Endothelial cell of umbilical vein (primary cell): Measurements from ENCODE around the gene TUBA1C. TPM values are rescaled to one million over a fixed set of nuclear protein-coding genes. Genes with fewer than 3 reads are reported as not detected.

Experiments
- BruUV-seq: library from RNA; stranded (reverse); fragments of 400-500 nt; replicated peaks from 2 replicates; lab custom pipeline; 2021; lab: Mats Ljungman, UMichigan
- CTCF ChIA-PET: fragments of 300-600, 350-600 bp; sonication (Branson Sonifier 250); formaldehyde crosslinking; loops from one replicate; lab custom pipeline; 2021; ENCODE audit warnings: antibody characterized with exemption, inconsistent platforms; lab: Charles Lee
- POLR2A ChIA-PET: fragments of 300-600, 350-600 bp; sonication (Branson Sonifier 250); formaldehyde crosslinking; loops from one replicate; lab custom pipeline; 2021; ENCODE audit warnings: antibody characterized with exemption, inconsistent platforms; lab: Charles Lee
- DNase-seq: peaks from one replicate; pipeline ENCODE4 v3.0.0-alpha.2; 2011; ENCODE audit warnings: low read depth, low spot score
- FAIRE-seq: peaks from 2 replicates; lab custom pipeline; 2011; peaks lifted over from hg19 to GRCh38; lab: Jason Lieb, UNC
- H2AFZ ChIP-seq: 2 replicates; pipeline ENCODE4 v1.6.0; 2012; ENCODE audit warnings: low read depth, low read length, control low read depth, inconsistent platforms
- H3K27ac ChIP-seq: 2 replicates; pipeline ENCODE4 v1.5.1; 2011; ENCODE audit warnings: low read depth, mild to moderate bottlenecking, control low read depth, low read length, moderate library complexity; ENCODE audit not compliant: insufficient read depth
- H3K27me3 ChIP-seq, 2 experiments: 2 replicates each; pipeline versions ENCODE4 v1.6.0 to v1.6.1; 2011; ENCODE audit warnings: low read length in 2 of 2, mixed read lengths in 1 of 2; ENCODE audit not compliant: control insufficient read depth in 2 of 2, insufficient read depth in 2 of 2
- H3K36me3 ChIP-seq, 2 experiments: 2 replicates in 1 of 2; 3 replicates in 1 of 2; pipeline ENCODE4 v1.5.1; 2011; ENCODE audit warnings: low read length in 2 of 2, mild to moderate bottlenecking in 1 of 2, moderate library complexity in 1 of 2; ENCODE audit not compliant: control insufficient read depth in 2 of 2, insufficient read depth in 2 of 2; ENCODE audit errors: extremely low read depth in 1 of 2
- H3K4me1 ChIP-seq: 3 replicates; pipeline ENCODE4 v1.5.1; 2011; ENCODE audit warnings: mild to moderate bottlenecking, low read length; ENCODE audit not compliant: control insufficient read depth, insufficient read depth; ENCODE audit errors: extremely low read depth
- H3K4me2 ChIP-seq: 2 replicates; pipeline ENCODE4 v1.6.1; 2011; ENCODE audit warnings: low read length, control low read depth, mixed read lengths; ENCODE audit not compliant: insufficient read depth
- H3K4me3 ChIP-seq, 3 experiments: fragments of 200-600 bp in 1 of 3; sonication (generic), shearing (Covaris generic) in 1 of 3; replicated peaks in 1 of 3; 2 replicates each; pipeline ENCODE4 v1.5.1; 2011 to 2016; ENCODE audit warnings: control low read depth in 3 of 3, low read length in 3 of 3, mild to moderate bottlenecking in 2 of 3, inconsistent platforms in 1 of 3, low read depth in 1 of 3, moderate library complexity in 1 of 3; ENCODE audit not compliant: insufficient read depth in 1 of 3
- H3K79me2 ChIP-seq: 2 replicates; pipeline ENCODE4 v1.6.0; 2012; ENCODE audit warnings: low read length, inconsistent platforms; ENCODE audit not compliant: control insufficient read depth, insufficient read depth
- H3K9ac ChIP-seq: replicated peaks from 2 replicates; pipeline ENCODE3; 2011; ENCODE audit warnings: low read length, control low read depth; ENCODE audit not compliant: insufficient read depth; ENCODE audit errors: extremely low read depth
- H3K9me1 ChIP-seq: replicated peaks from 3 replicates; pipeline ENCODE4 v1.6.0; 2011; ENCODE audit warnings: mild to moderate bottlenecking, low read length; ENCODE audit not compliant: control insufficient read depth, insufficient read depth; ENCODE audit errors: extremely low read depth
- H3K9me3 ChIP-seq: replicated peaks from 2 replicates; pipeline ENCODE4 v1.5.1; 2012; ENCODE audit warnings: low read length, inconsistent platforms; ENCODE audit not compliant: control insufficient read depth, insufficient read depth
- H4K20me1 ChIP-seq: replicated peaks from 2 replicates; pipeline ENCODE3; 2011; ENCODE audit warnings: mild to moderate bottlenecking, low read length; ENCODE audit not compliant: control insufficient read depth, insufficient read depth; ENCODE audit errors: extremely low read depth
- EZH2 ChIP-seq: IDR thresholded peaks from 2 replicates; pipeline ENCODE4 v1.6.1; 2012; ENCODE audit warnings: borderline replicate concordance, low read depth, mild to moderate bottlenecking, moderate library complexity, low read length, inconsistent platforms; ENCODE audit not compliant: severe bottlenecking
- FOS ChIP-seq: IDR thresholded peaks from 2 replicates; pipeline ENCODE4 v1.6.1; 2011; ENCODE audit warnings: mild to moderate bottlenecking, low read length, moderate library complexity, borderline replicate concordance; ENCODE audit not compliant: insufficient read depth
- GATA2 ChIP-seq: IDR thresholded peaks from 2 replicates; pipeline ENCODE4 v1.7.0; 2011; ENCODE audit warnings: low read depth, mild to moderate bottlenecking, moderate library complexity, mixed read lengths, low read length; ENCODE audit not compliant: insufficient read length, insufficient read depth
- JUN ChIP-seq: IDR thresholded peaks from 2 replicates; pipeline ENCODE4 v1.6.1; 2011; ENCODE audit warnings: borderline replicate concordance, low read depth; ENCODE audit not compliant: insufficient read length, insufficient read depth
- MYC ChIP-seq: IDR thresholded peaks from one replicate; pipeline ENCODE4 v1.6.1; 2011; ENCODE audit warnings: mild to moderate bottlenecking, low read depth, low read length
- POLR2A ChIP-seq: IDR thresholded peaks from 2 replicates; pipeline ENCODE4 v1.6.1; 2012; ENCODE audit warnings: low read depth, mild to moderate bottlenecking, control low read depth, low read length
- POLR2AphosphoS5 ChIP-seq: IDR thresholded peaks from 2 replicates; pipeline ENCODE4 v1.6.1; 2012; ENCODE audit warnings: low read depth, mild to moderate bottlenecking, control low read depth, low read length, moderate library complexity; ENCODE audit not compliant: insufficient read depth
- dilution Hi-C: fragments of 300-500 bp; cut with MboI; formaldehyde crosslinking; loops from one replicate; pipeline ENCODE4 v1.15.0; 2019; ENCODE audit warnings: low sequenced_read_pairs; ENCODE audit not compliant: extremely low pct_ligation_motif_present
- intact Hi-C: fragments of 100-400 bp; cut with micrococcal nuclease; formaldehyde crosslinking; loops from one replicate; pipeline ENCODE4 v1.10.0; 2022
- polyA plus RNA-seq, 4 experiments: library from polyadenylated mRNA; depleted of rRNA in 3 of 4; stranded (reverse) in 3 of 4; unstranded in 1 of 4; fragments of >200 nt; gene quantifications; 2 replicates each; pipeline versions ENCODE4 v1.2.1 to v1.2.3, GENCODE V29; 2011 to 2012; ENCODE audit warnings: missing spikeins in 1 of 4
- total RNA-seq: library from RNA; stranded (reverse); gene quantifications from 2 replicates; pipeline ENCODE4 v1.2.3, GENCODE V29; 2021
- TF ChIP-seq, protein P1 (sequence below): IDR thresholded peaks from 2 replicates; pipeline ENCODE4 v1.6.1; 2011; ENCODE audit not compliant: insufficient read depth, insufficient read length
- TF ChIP-seq, protein P2 (sequence below), 2 donors: IDR thresholded peaks; 1 replicate in 1 of 2; 2 replicates in 1 of 2; pipeline ENCODE4 v1.5.1; 2011; ENCODE audit warnings: low read length in 2 of 2, mild to moderate bottlenecking in 2 of 2, moderate library complexity in 2 of 2, control low read depth in 1 of 2, inconsistent platforms in 1 of 2, low read depth in 1 of 2; ENCODE audit not compliant: insufficient read depth in 1 of 2; ENCODE audit errors: extremely low read depth in 1 of 2

Gene TUBA1C
- total and polyA plus RNA-seq, 2 donors (not counting 3 experiments of a cell fraction or from before 2014, with no cell fraction given) = 515 to 2,063 TPM

DNA sequence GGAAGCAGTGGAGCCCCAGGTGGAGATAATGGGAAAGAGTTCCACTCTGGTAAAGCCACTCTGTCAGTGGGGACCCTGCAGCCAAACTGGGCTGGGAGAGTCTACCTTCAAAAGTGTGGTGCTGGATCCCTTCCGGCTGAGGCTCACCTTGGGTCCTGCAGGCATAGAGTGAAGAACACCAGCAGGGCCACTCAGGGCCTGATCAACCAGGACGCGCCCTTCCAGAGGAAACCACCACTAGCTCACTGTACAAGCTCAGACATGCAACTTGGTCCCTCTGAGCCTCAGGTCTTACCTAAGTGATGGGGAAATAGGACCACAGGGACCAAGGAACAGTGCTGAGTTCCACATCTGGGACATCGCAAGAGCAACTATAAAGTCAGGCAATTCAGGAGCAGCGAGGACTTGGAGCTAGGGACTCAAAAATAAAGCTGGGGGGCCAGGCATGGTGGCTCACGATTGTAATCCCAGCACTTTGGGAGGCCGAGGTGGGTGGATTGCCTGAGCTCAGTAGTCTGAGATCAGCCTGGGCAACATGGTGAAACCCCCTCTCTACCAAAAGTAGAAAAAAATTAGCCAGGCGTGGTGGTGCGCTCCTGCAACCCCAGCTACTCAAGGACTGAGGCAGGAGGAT, 24.2 kb downstream of the TUBA1C start:
- no peak overlapping the region for H2AFZ ChIP-seq
- BruUV-seq = no TSS peak
- no peak for FAIRE-seq
- no peak overlapping the region for H3K4me2 ChIP-seq
- H3K36me3 ChIP-seq = no peaks in the 10 kb centered on the region
- no peak overlapping the region for H3K4me3 ChIP-seq
- intact Hi-C loops (loop anchor here (1.0 to 10.0 kb wide), 5 partner anchors 48 to 292 kb away; partner anchors contain the start of gene C1QL4), dilution Hi-C loops (no loop called here)
- H3K27me3 ChIP-seq = peaks cover 4 to 9% of the 10 kb centered on the region in 2 experiments
- CTCF ChIA-PET = interaction anchor here (0.6 to 12.9 kb wide), 37 partner anchors 8 to 335 kb away, joined by 3 to 173 read pairs (median 4); partner anchors contain the start of genes C1QL4, DNAJC22 and TROAP
- no peaks in the 10 kb centered on the region for H3K9me1 ChIP-seq
- TF ChIP-seq POLR2A (no peak), EZH2 (no peak), FOS (no peak), GATA2 (no peak), POLR2AphosphoS5 (no peak), JUN (no peak), MYC (no peak)
- TF ChIP-seq, protein P1, sequence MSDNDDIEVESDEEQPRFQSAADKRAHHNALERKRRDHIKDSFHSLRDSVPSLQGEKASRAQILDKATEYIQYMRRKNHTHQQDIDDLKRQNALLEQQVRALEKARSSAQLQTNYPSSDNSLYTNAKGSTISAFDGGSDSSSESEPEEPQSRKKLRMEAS = no peak
- TF ChIP-seq, protein P2, sequence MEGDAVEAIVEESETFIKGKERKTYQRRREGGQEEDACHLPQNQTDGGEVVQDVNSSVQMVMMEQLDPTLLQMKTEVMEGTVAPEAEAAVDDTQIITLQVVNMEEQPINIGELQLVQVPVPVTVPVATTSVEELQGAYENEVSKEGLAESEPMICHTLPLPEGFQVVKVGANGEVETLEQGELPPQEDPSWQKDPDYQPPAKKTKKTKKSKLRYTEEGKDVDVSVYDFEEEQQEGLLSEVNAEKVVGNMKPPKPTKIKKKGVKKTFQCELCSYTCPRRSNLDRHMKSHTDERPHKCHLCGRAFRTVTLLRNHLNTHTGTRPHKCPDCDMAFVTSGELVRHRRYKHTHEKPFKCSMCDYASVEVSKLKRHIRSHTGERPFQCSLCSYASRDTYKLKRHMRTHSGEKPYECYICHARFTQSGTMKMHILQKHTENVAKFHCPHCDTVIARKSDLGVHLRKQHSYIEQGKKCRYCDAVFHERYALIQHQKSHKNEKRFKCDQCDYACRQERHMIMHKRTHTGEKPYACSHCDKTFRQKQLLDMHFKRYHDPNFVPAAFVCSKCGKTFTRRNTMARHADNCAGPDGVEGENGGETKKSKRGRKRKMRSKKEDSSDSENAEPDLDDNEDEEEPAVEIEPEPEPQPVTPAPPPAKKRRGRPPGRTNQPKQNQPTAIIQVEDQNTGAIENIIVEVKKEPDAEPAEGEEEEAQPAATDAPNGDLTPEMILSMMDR (IDR thresholded peaks at IDR 0.05; ENCODE audit: extremely low read depth in 1 of 2, insufficient read depth in 1 of 2, low read depth in 1 of 2, low read length in 2 of 2) = no peak
- no peak overlapping the region for H3K27ac ChIP-seq
- no peaks in the 10 kb centered on the region for H4K20me1 ChIP-seq
- no peak overlapping the region for H3K9ac ChIP-seq
- no peaks in the 10 kb centered on the region for H3K79me2 ChIP-seq
- POLR2A ChIA-PET = no interaction called here
- no peaks in the 10 kb centered on the region for H3K9me3 ChIP-seq
- no peak for DNase-seq
- peaks cover 3% of the 10 kb centered on the region for H3K4me1 ChIP-seq
